PC-9 (cell line): ENCODE results near the gene MYO1E. TPM values are rescaled to one million over a fixed set of nuclear protein-coding genes. Genes with fewer than 3 reads are reported as not detected.

Experiments used
- BruUV-seq: library from RNA; stranded (reverse); fragments of 400-500 nt; replicated peaks from 2 replicates; lab custom pipeline; 2021; lab: Mats Ljungman, UMichigan
- CTCF ChIA-PET: fragments of 300-600 bp; sonication (Branson Sonifier 250); formaldehyde crosslinking; loops from one replicate; lab custom pipeline; 2022; ENCODE audit warnings: antibody characterized with exemption; lab: Charles Lee
- POLR2A ChIA-PET: fragments of 300-600 bp; sonication (Branson Sonifier 250); formaldehyde crosslinking; loops from one replicate; lab custom pipeline; 2022; ENCODE audit warnings: antibody characterized with exemption; ENCODE audit not compliant: unreplicated experiment; lab: Charles Lee
- DNase-seq, 2 experiments: peaks; one replicate each; pipeline versions ENCODE4 v3.0.0 to v3.0.0-alpha.2; 2015 to 2022; ENCODE audit warnings: mixed read lengths in 1 of 2
- H2AFZ ChIP-seq: fragments of 200-600 bp; sonication (generic); 2 replicates; pipeline ENCODE4 v1.8.1; 2017; ENCODE audit warnings: antibody characterized with exemption
- H3F3A ChIP-seq: fragments of 200-600 bp; sonication (generic); 2 replicates; pipeline ENCODE4 v1.8.1; 2017; ENCODE audit warnings: antibody characterized with exemption, mild to moderate bottlenecking, low read depth; ENCODE audit not compliant: insufficient read depth
- H3K27ac ChIP-seq: fragments of 200-600 bp; sonication (generic); 2 replicates; pipeline ENCODE4 v1.6.1; 2016; ENCODE audit warnings: mixed run types
- H3K27me3 ChIP-seq: fragments of 200-600 bp; sonication (generic); 2 replicates; pipeline ENCODE4 v1.6.1; 2016; ENCODE audit warnings: low read depth, mixed run types; ENCODE audit not compliant: insufficient read depth
- H3K36me3 ChIP-seq: fragments of 200-600 bp; sonication (generic); 2 replicates; pipeline ENCODE4 v1.6.1; 2016; ENCODE audit warnings: low read depth, mixed run types
- H3K4me1 ChIP-seq: fragments of 200-600 bp; sonication (generic); replicated peaks from 2 replicates; pipeline ENCODE4 v1.6.1; 2016; ENCODE audit warnings: mixed run types; ENCODE audit not compliant: insufficient read depth
- H3K4me2 ChIP-seq: fragments of 200-600 bp; sonication (generic); 2 replicates; pipeline ENCODE4 v1.6.1; 2017; ENCODE audit warnings: mixed run types
- H3K4me3 ChIP-seq: fragments of 200-600 bp; sonication (generic); 2 replicates; pipeline ENCODE4 v1.6.1; 2016; ENCODE audit warnings: mixed run types
- H3K79me2 ChIP-seq: fragments of 200-600 bp; sonication (generic); 2 replicates; pipeline ENCODE4 v1.6.1; 2017; ENCODE audit warnings: low read depth, mixed run types
- H3K9me2 ChIP-seq: fragments of 200-600 bp; sonication (generic); 2 replicates; pipeline ENCODE4 v1.8.1; 2017; ENCODE audit warnings: mild to moderate bottlenecking; ENCODE audit not compliant: insufficient read depth
- H3K9me3 ChIP-seq: fragments of 200-600 bp; sonication (generic); 2 replicates; pipeline ENCODE4 v1.8.1; 2016; ENCODE audit warnings: low read depth; ENCODE audit not compliant: insufficient read depth
- H4K20me1 ChIP-seq: fragments of 200-600 bp; sonication (generic); 2 replicates; pipeline ENCODE4 v1.8.1; 2017; ENCODE audit not compliant: insufficient read depth
- EZH2 ChIP-seq: fragments of 200-600 bp; sonication (generic); IDR thresholded peaks from 2 replicates; pipeline ENCODE4 v1.8.0; 2017; ENCODE audit warnings: antibody characterized with exemption, low read depth
- intact Hi-C: fragments of 100-400 bp; cut with micrococcal nuclease; formaldehyde crosslinking; loops from one replicate; pipeline ENCODE4 v1.10.0; 2022; ENCODE audit not compliant: unreplicated experiment
- total RNA-seq: library from RNA; stranded (reverse); gene quantifications from 2 replicates; pipeline ENCODE4 v1.2.3, GENCODE V29; 2021
- TF ChIP-seq, protein P1 (sequence below): fragments of 200-600 bp; sonication (generic); conservative IDR thresholded peaks from 2 replicates; pipeline ENCODE4 v1.6.1; 2017; ENCODE audit warnings: mixed run types, antibody characterized with exemption, mild to moderate bottlenecking, moderate library complexity

The MYO1E gene
- total RNA-seq, 1 experiment from 2014 or later, result 156 TPM

DNA sequence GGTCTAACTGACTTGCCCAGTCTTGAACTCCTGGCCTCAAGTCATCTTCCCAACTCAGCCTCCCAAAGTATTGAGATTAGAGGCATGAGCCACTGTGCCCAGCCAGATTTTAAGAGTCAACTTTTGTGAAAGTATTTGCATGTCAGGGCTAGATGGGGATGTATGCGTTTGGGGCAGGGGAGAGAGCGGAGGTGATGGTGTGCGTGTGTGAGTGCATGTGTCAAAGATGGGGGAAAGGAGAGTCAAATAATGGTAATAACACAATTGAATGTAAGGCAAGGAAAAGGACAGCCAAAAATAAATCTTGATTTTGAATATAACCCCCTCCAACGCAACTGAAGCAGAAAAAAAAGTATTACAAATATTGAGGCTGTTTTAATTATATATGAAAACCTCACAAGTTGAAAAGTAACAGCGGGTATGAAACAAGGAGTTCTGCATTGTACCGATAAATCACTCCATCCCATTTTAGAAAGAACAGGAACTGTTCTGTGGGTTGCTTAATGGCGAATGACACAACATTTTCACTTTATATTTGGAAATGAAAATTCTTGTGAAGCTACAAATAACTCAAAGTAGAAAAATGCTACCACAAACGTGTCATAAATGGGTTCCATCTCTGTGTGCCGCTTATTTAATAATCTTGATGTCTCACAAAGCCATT is 195.9 kb downstream of the MYO1E start:
- peaks cover 36% of the 10 kb centered on the region for H3F3A ChIP-seq
- ChIA-PET POLR2A (no interaction called here), CTCF (no interaction called here)
- H3K27ac ChIP-seq, result peak overlapping the region; percentile 70
- intact Hi-C loops, result no loop called here
- no peak overlapping the region for H3K4me3 ChIP-seq
- H3K27me3 ChIP-seq, result no peaks in the 10 kb centered on the region
- H3K9me3 ChIP-seq, result no peaks in the 10 kb centered on the region
- H4K20me1 ChIP-seq, result no peaks in the 10 kb centered on the region
- H3K4me2 ChIP-seq, result no peak overlapping the region
- DNase-seq, result no peak
- H2AFZ ChIP-seq, result no peak overlapping the region
- no peaks in the 10 kb centered on the region for H3K9me2 ChIP-seq
- no TSS peak for BruUV-seq
- H3K36me3 ChIP-seq, result peaks cover 8% of the 10 kb centered on the region
- peaks cover 11% of the 10 kb centered on the region; the same call in 1 of the 2 replicates for H3K4me1 ChIP-seq
- no peak for TF ChIP-seq EZH2
- TF ChIP-seq, protein P1, sequence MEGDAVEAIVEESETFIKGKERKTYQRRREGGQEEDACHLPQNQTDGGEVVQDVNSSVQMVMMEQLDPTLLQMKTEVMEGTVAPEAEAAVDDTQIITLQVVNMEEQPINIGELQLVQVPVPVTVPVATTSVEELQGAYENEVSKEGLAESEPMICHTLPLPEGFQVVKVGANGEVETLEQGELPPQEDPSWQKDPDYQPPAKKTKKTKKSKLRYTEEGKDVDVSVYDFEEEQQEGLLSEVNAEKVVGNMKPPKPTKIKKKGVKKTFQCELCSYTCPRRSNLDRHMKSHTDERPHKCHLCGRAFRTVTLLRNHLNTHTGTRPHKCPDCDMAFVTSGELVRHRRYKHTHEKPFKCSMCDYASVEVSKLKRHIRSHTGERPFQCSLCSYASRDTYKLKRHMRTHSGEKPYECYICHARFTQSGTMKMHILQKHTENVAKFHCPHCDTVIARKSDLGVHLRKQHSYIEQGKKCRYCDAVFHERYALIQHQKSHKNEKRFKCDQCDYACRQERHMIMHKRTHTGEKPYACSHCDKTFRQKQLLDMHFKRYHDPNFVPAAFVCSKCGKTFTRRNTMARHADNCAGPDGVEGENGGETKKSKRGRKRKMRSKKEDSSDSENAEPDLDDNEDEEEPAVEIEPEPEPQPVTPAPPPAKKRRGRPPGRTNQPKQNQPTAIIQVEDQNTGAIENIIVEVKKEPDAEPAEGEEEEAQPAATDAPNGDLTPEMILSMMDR, result no peak
- no peaks in the 10 kb centered on the region for H3K79me2 ChIP-seq

DNA sequence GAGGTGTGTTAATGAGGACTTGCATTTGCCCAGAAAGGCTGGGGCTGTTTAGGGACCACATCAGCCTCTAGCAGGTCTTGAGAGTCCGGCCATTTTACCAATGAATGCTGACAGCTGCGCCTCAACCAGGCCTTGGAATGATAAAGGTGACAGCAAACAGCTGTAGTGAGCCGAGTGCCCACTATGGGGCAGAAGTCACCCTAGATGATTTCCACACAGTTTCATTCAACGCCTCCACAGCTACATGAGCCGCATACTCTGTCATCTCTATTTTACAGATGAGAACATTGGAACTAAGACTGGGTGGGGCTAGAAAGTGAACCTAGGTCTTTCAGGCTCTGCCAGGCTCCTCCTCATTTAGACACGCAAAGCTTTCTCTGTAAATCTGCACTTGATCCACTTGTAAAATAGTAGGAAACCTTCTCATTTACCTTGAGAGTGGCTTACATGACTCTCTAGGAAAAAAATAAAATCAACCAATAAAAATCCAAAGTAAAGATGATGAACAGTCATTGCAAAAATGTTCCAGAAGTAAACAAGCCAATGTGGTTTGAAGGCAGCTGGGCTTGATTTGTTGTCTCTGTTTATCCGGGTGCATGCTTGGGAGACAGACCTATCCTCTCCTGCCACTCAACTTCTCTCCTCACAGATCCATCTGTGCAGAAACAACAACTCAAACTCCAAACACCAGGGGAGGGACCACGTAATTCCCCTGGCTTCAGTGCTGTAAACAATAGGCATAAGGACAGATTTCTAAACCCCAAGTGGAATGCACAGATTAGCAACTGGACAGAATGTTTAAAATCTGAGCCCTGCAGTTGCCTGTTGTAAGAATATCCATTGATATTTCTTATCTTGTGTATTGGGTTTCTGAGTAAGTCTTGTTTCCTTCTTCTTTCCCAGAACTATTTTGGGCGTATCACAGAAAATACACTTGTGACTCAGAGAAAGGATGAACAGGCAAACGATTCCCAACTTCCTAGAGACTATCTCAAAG is 197.5 kb downstream of the MYO1E start:
- Histone ChIP-seq H3K4me3 (no peak overlapping the region), H3K27me3 (no peaks in the 10 kb centered on the region), H3K27ac (peak overlapping the region; percentile 70), H3K4me1 (peaks cover 20% of the 10 kb centered on the region), H4K20me1 (no peaks in the 10 kb centered on the region), H3F3A (peaks cover 50% of the 10 kb centered on the region), H3K79me2 (no peaks in the 10 kb centered on the region), H3K9me3 (no peaks in the 10 kb centered on the region), H3K9me2 (no peaks in the 10 kb centered on the region), H2AFZ (no peak overlapping the region), H3K4me2 (no peak overlapping the region), H3K36me3 (peaks cover 8% of the 10 kb centered on the region)
- BruUV-seq, result no TSS peak
- ChIA-PET POLR2A (no interaction called here), CTCF (interaction anchor here (0.5 to 0.7 kb wide), 2 partner anchors 26 to 81 kb away, joined by 4 read pairs; no protein-coding TSS in a partner anchor)
- peak; percentile 24 to 40 for DNase-seq
- no peak for TF ChIP-seq EZH2
- TF ChIP-seq, protein P1, result peak; percentile 55
- intact Hi-C loops, result loop anchor here (1.0 to 5.0 kb wide), 2 partner anchors 102 to 318 kb away; no protein-coding TSS in a partner anchor

DNA sequence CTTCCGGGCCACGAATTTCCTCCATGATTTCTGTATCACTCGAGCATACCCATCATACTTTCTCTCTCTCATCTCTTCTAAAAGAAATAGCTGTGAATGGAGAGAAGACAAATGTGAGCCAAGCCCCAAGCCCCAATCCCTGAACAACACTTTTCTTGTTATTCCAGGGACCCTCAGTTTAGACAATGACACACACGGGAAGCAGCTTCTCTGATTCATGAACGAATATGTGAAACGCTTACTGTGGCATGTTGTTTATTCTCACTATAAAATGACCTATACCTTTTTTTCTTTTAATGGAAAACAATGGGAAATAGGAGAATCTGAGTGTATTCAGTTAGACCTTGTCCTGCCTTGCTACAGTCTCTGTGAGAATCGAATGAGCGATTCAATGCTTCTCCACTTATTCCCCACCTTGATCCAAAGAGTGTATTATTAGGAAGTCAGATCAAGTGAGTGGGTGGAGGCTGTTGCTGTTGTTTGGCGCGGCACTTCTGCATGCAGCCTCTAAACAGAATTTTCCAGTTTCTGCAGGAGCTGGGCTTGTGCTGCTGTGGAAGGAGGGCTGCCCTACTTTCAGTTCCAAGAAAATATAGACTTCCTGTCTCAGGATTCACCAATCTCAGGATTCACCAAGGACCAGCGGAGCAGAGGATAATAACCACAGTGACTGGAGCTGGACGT is 198.4 kb downstream of the MYO1E start:
- Histone ChIP-seq H3K4me2 (no peak overlapping the region), H3K36me3 (peaks cover 8% of the 10 kb centered on the region)

More for the DNA sequence above, 198.4 kb downstream of the MYO1E start:
- ChIA-PET POLR2A (no interaction called here), CTCF (interaction anchor here (0.5 kb wide), 1 partner anchor 26 kb away, joined by 4 read pairs; no protein-coding TSS in a partner anchor)
- no peaks in the 10 kb centered on the region for H3K27me3 ChIP-seq
- H3K9me2 ChIP-seq, result no peaks in the 10 kb centered on the region
- H3K4me3 ChIP-seq, result no peak overlapping the region
- H4K20me1 ChIP-seq, result no peaks in the 10 kb centered on the region
- H3F3A ChIP-seq, result peaks cover 56% of the 10 kb centered on the region
- no peak overlapping the region for H2AFZ ChIP-seq
- TF ChIP-seq, protein P1, result no peak
- no peak for TF ChIP-seq EZH2
- 0 out of 2 replicates have a peak overlapping the region, but pooled peaks have one; percentile 19 for H3K27ac ChIP-seq
- intact Hi-C loops, result loop anchor here (5.0 kb wide), 1 partner anchor 103 kb away; no protein-coding TSS in a partner anchor
- peaks cover 28% of the 10 kb centered on the region for H3K4me1 ChIP-seq
- no peaks in the 10 kb centered on the region for H3K79me2 ChIP-seq
- no TSS peak for BruUV-seq
- no peaks in the 10 kb centered on the region for H3K9me3 ChIP-seq
- DNase-seq, result no peak
